ENCODE data around the gene NFIA. TPM values are rescaled to one million over a fixed set of nuclear protein-coding genes. Genes with fewer than 3 reads are reported as not detected.

The NFIA gene
- polyA plus RNA-seq, 3 donors: 1.4 to 5.3 (median 2.4) TPM

- Histone ChIP-seq H3K4me1 (ENCODE audit: control insufficient read depth in 1 of 2, insufficient read depth in 2 of 2, low read length in 2 of 2) (peaks cover 0 to 3% of the 10 kb centered on the region in 2 donors), H3K27ac (ENCODE audit: low read depth in 1 of 2, low read length in 2 of 2) (no peak overlapping the region), H3K79me2 (ENCODE audit: insufficient read depth, low read length) (no peaks in the 10 kb centered on the region), H3K27me3 (ENCODE audit: control insufficient read depth in 2 of 2, insufficient read depth in 2 of 2, low read length in 2 of 2) (no peaks in the 10 kb centered on the region), H3K36me3 (replicated peaks in 1 of 2; ENCODE audit: control insufficient read depth in 1 of 2, insufficient read depth in 2 of 2, low read length in 2 of 2) (no peaks in the 10 kb centered on the region), H4K20me1 (ENCODE audit: insufficient read depth, low read length) (no peaks in the 10 kb centered on the region), H3K9me3 (replicated peaks in 1 of 2; ENCODE audit: control insufficient read depth in 1 of 2, insufficient read depth in 1 of 2, low read length in 2 of 2) (peaks cover 0 to 5% of the 10 kb centered on the region in 2 donors), H3K4me3 (replicated peaks in 1 of 3; ENCODE audit: low read depth in 2 of 3, low read length in 3 of 3) (no peak overlapping the region), H3K4me2 (replicated peaks; ENCODE audit: extremely low read depth, low read length, poor library complexity, severe bottlenecking) (no peak overlapping the region), H3K9ac (ENCODE audit: insufficient read depth, low read length, poor library complexity, severe bottlenecking) (no peak overlapping the region), H2AFZ (ENCODE audit: insufficient read depth, low read depth, low read length, poor library complexity, severe bottlenecking) (no peak overlapping the region)
- peaks cover 0 to 3% (median 0%) of the 10 kb centered on the region in 3 donors for H3K27me3 Mint-ChIP-seq (ENCODE audit: low read depth in 3 of 3)
- H3K4me1 Mint-ChIP-seq: peaks cover 10% of the 10 kb centered on the region
- DNase-seq: no peak
- H3K9me3 Mint-ChIP-seq: peaks cover 2 to 7% (median 5%) of the 10 kb centered on the region in 7 donors
- no peak overlapping the region for H3K4me3 Mint-ChIP-seq
- H3K27ac Mint-ChIP-seq: no peak overlapping the region
- TF ChIP-seq CTCF (IDR thresholded peaks at IDR 0.05): no peak
- peaks cover 10 to 20% of the 10 kb centered on the region in 2 donors for H3K36me3 Mint-ChIP-seq
- intact Hi-C loops (cut with micrococcal nuclease): no loop called here
- no CpG with 5 or more reads among the region's 4 CpGs for WGBS (ENCODE audit: insufficient coverage)
These were observed 309.4 kb downstream of the NFIA start for GRCh38 chr1:61391730-61392129.

GRCh38 chr1:61392409-61393242 lies 310.3 kb downstream of the NFIA start:
- H2AFZ ChIP-seq (ENCODE audit: insufficient read depth, low read depth, low read length, poor library complexity, severe bottlenecking): no peak overlapping the region
- WGBS (ENCODE audit: insufficient coverage): no CpG with 5 or more reads among the region's 11 CpGs
- no peaks in the 10 kb centered on the region for H3K36me3 ChIP-seq (replicated peaks in 1 of 2; ENCODE audit: control insufficient read depth in 1 of 2, insufficient read depth in 2 of 2, low read length in 2 of 2)
- peaks cover 0 to 3% of the 10 kb centered on the region in 2 donors for H3K4me1 ChIP-seq (ENCODE audit: control insufficient read depth in 1 of 2, insufficient read depth in 2 of 2, low read length in 2 of 2)
- no peaks in the 10 kb centered on the region for H3K27me3 ChIP-seq (ENCODE audit: control insufficient read depth in 2 of 2, insufficient read depth in 2 of 2, low read length in 2 of 2)
- no peak for DNase-seq
- peaks cover 0 to 5% (median 4%) of the 10 kb centered on the region in 7 donors for H3K9me3 Mint-ChIP-seq
- H3K4me3 Mint-ChIP-seq: no peak overlapping the region
- intact Hi-C loops (cut with micrococcal nuclease): no loop called here
- H3K4me2 ChIP-seq (replicated peaks; ENCODE audit: extremely low read depth, low read length, poor library complexity, severe bottlenecking): no peak overlapping the region
- H3K4me3 ChIP-seq (replicated peaks in 1 of 3; ENCODE audit: low read depth in 2 of 3, low read length in 3 of 3): no peak overlapping the region
- H3K9ac ChIP-seq (ENCODE audit: insufficient read depth, low read length, poor library complexity, severe bottlenecking): no peak overlapping the region
- H3K27me3 Mint-ChIP-seq (ENCODE audit: low read depth in 3 of 3): peaks cover 0 to 3% (median 0%) of the 10 kb centered on the region in 3 donors
- H3K9me3 ChIP-seq (replicated peaks in 1 of 2; ENCODE audit: control insufficient read depth in 1 of 2, insufficient read depth in 1 of 2, low read length in 2 of 2): peaks cover 0 to 5% of the 10 kb centered on the region in 2 donors
- H3K4me1 Mint-ChIP-seq: peaks cover 10% of the 10 kb centered on the region
- H3K36me3 Mint-ChIP-seq: peaks cover 4 to 15% of the 10 kb centered on the region in 2 donors
- H3K27ac ChIP-seq (ENCODE audit: low read depth in 1 of 2, low read length in 2 of 2): no peak overlapping the region
- TF ChIP-seq CTCF (IDR thresholded peaks at IDR 0.05): no peak
- H3K27ac Mint-ChIP-seq: peak overlapping the region in 2 of 7 donors; percentile 43 to 80
- no peaks in the 10 kb centered on the region for H3K79me2 ChIP-seq (ENCODE audit: insufficient read depth, low read length)
- no peaks in the 10 kb centered on the region for H4K20me1 ChIP-seq (ENCODE audit: insufficient read depth, low read length)
